H1 (cell line): Measurements from ENCODE around the gene ANKRD11. TPM values are rescaled to one million over a fixed set of nuclear protein-coding genes. Genes with fewer than 3 reads are reported as not detected.

Experiments used
- KDM5A ChIP-seq: fragments of 200-600 bp; IDR thresholded peaks from 2 replicates; pipeline ENCODE4 v1.7.1; 2012; ENCODE audit warnings: mild to moderate bottlenecking, low read length, inconsistent platforms, mixed read lengths
- SP4 ChIP-seq: IDR thresholded peaks from 2 replicates; pipeline ENCODE4 v1.6.1; 2012; ENCODE audit warnings: low read length, inconsistent platforms
- TAF1 ChIP-seq: IDR thresholded peaks from 2 replicates; pipeline ENCODE4 v1.6.1; 2011; ENCODE audit warnings: mild to moderate bottlenecking, low read depth, low read length
- TAF7 ChIP-seq: optimal IDR thresholded peaks from 2 replicates; pipeline ENCODE3; 2011; ENCODE audit warnings: low read depth, mild to moderate bottlenecking, inconsistent platforms, low read length, moderate library complexity, borderline replicate concordance
- polyA plus RNA-seq, 7 experiments: library from polyadenylated mRNA; depleted of rRNA in 3 of 7; stranded (reverse) in 5 of 7; unstranded in 2 of 7; fragments of >200 nt in 5 of 7; fragments of 200-250 nt in 2 of 7; gene quantifications; 1 replicate in 5 of 7; 2 replicates in 1 of 7; 4 replicates in 1 of 7; pipeline versions ENCODE4 v1.2.1 to v1.2.3, GENCODE V29; 2011 to 2013; ENCODE audit warnings: missing spikeins in 2 of 7, mixed read lengths in 2 of 7
- total RNA-seq: library from RNA; stranded (reverse); fragmentation: NEBNext Ultra II Directional; extraction: Animal tissue kit (Norgen Biotek cat#: 25700); gene quantifications from 2 replicates; pipeline ENCODE4 v1.2.1, GENCODE V29; 2021
- TF ChIP-seq, protein P1 (sequence below): fragments of 300-600 bp; sonication (generic); IDR thresholded peaks from 2 replicates; pipeline ENCODE4 v1.7.1; 2012; ENCODE audit warnings: low read length, moderate library complexity, mild to moderate bottlenecking, inconsistent platforms; ENCODE audit not compliant: insufficient replicate concordance

Gene ANKRD11
- total and polyA plus RNA-seq, 2 of the 8 experiments (the other 6 are each of a cell fraction or from before 2014, with no cell fraction given), result 46.5 to 142 TPM

- TF ChIP-seq, protein P1, sequence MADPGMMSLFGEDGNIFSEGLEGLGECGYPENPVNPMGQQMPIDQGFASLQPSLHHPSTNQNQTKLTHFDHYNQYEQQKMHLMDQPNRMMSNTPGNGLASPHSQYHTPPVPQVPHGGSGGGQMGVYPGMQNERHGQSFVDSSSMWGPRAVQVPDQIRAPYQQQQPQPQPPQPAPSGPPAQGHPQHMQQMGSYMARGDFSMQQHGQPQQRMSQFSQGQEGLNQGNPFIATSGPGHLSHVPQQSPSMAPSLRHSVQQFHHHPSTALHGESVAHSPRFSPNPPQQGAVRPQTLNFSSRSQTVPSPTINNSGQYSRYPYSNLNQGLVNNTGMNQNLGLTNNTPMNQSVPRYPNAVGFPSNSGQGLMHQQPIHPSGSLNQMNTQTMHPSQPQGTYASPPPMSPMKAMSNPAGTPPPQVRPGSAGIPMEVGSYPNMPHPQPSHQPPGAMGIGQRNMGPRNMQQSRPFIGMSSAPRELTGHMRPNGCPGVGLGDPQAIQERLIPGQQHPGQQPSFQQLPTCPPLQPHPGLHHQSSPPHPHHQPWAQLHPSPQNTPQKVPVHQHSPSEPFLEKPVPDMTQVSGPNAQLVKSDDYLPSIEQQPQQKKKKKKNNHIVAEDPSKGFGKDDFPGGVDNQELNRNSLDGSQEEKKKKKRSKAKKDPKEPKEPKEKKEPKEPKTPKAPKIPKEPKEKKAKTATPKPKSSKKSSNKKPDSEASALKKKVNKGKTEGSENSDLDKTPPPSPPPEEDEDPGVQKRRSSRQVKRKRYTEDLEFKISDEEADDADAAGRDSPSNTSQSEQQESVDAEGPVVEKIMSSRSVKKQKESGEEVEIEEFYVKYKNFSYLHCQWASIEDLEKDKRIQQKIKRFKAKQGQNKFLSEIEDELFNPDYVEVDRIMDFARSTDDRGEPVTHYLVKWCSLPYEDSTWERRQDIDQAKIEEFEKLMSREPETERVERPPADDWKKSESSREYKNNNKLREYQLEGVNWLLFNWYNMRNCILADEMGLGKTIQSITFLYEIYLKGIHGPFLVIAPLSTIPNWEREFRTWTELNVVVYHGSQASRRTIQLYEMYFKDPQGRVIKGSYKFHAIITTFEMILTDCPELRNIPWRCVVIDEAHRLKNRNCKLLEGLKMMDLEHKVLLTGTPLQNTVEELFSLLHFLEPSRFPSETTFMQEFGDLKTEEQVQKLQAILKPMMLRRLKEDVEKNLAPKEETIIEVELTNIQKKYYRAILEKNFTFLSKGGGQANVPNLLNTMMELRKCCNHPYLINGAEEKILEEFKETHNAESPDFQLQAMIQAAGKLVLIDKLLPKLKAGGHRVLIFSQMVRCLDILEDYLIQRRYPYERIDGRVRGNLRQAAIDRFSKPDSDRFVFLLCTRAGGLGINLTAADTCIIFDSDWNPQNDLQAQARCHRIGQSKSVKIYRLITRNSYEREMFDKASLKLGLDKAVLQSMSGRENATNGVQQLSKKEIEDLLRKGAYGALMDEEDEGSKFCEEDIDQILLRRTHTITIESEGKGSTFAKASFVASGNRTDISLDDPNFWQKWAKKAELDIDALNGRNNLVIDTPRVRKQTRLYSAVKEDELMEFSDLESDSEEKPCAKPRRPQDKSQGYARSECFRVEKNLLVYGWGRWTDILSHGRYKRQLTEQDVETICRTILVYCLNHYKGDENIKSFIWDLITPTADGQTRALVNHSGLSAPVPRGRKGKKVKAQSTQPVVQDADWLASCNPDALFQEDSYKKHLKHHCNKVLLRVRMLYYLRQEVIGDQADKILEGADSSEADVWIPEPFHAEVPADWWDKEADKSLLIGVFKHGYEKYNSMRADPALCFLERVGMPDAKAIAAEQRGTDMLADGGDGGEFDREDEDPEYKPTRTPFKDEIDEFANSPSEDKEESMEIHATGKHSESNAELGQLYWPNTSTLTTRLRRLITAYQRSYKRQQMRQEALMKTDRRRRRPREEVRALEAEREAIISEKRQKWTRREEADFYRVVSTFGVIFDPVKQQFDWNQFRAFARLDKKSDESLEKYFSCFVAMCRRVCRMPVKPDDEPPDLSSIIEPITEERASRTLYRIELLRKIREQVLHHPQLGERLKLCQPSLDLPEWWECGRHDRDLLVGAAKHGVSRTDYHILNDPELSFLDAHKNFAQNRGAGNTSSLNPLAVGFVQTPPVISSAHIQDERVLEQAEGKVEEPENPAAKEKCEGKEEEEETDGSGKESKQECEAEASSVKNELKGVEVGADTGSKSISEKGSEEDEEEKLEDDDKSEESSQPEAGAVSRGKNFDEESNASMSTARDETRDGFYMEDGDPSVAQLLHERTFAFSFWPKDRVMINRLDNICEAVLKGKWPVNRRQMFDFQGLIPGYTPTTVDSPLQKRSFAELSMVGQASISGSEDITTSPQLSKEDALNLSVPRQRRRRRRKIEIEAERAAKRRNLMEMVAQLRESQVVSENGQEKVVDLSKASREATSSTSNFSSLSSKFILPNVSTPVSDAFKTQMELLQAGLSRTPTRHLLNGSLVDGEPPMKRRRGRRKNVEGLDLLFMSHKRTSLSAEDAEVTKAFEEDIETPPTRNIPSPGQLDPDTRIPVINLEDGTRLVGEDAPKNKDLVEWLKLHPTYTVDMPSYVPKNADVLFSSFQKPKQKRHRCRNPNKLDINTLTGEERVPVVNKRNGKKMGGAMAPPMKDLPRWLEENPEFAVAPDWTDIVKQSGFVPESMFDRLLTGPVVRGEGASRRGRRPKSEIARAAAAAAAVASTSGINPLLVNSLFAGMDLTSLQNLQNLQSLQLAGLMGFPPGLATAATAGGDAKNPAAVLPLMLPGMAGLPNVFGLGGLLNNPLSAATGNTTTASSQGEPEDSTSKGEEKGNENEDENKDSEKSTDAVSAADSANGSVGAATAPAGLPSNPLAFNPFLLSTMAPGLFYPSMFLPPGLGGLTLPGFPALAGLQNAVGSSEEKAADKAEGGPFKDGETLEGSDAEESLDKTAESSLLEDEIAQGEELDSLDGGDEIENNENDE, result no peak
- no peak for TF ChIP-seq KDM5A
- TF ChIP-seq SP4, result no peak
- no peak for TF ChIP-seq TAF1
- TF ChIP-seq TAF7, result no peak
These were observed 247.6 kb downstream of the ANKRD11 start (continued) for GRCh38 chr16:89242795-89243200.
